Kidney epithelial cell (primary cell): ENCODE data around the gene HS3ST1. TPM values are rescaled to one million over a fixed set of nuclear protein-coding genes. Genes with fewer than 3 reads are reported as not detected.

Experiments used
- DNase-seq: peaks from one replicate; pipeline ENCODE4 v3.0.0-alpha.2; 2010; ENCODE audit warnings: low read depth
- H3K27me3 ChIP-seq: 2 replicates; pipeline ENCODE4 v1.6.0; 2011; ENCODE audit warnings: low read length; ENCODE audit not compliant: control insufficient read depth, insufficient read depth
- H3K36me3 ChIP-seq: 2 replicates; pipeline ENCODE4 v1.5.1; 2011; ENCODE audit warnings: low read length; ENCODE audit not compliant: control insufficient read depth, insufficient read depth
- H3K4me3 ChIP-seq: 2 replicates; pipeline ENCODE4 v1.5.1; 2011; ENCODE audit warnings: low read depth, mild to moderate bottlenecking, control low read depth, low read length
- total RNA-seq: library from RNA; depleted of rRNA; stranded (reverse); fragments of >200 nt; gene quantifications from 2 replicates; pipeline ENCODE4 v1.2.3, GENCODE V29; 2015
- TF ChIP-seq, protein P1 (sequence below): IDR thresholded peaks from 2 replicates; pipeline ENCODE4 v1.5.1; 2011; ENCODE audit warnings: mild to moderate bottlenecking, moderate library complexity, low read length, control low read depth, inconsistent platforms; ENCODE audit not compliant: insufficient read depth, poor library complexity, severe bottlenecking

Gene HS3ST1
- total RNA-seq, 1 donor from 2014 or later, result 2.4 TPM

DNA sequence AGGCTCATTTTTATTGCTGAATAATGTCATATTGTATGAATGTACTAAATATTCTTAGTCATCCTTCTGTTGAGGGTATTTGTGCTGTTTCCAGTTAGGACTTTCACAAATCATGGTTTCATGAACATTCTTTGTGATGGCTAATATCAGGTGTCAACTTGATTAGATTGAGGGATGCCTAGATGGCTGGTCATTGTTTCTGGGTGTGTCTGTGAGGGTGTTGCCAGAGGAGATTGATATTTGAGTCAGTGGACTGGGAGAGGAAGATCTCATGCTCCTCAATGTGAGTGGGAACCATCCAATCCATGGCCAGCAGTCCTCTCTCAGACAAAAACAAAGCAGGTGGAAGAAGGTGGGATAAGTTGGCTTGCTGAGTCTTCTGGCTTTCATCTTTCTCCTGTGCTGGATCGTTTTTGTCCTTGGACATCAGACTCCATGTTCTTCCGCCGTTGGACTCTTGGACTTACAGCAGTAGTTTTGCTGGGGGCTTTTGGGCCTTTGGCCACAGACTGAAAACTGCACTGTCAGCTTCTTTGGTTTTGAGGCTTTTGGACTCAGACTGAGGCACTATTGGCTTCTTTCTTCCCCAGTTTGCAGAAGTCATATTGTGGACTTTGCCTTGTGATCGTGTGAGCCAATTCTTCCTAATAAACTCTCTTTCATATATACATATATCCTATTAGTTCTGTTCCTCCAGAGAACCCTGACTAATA is 11.9 kb upstream of the HS3ST1 start:
- no peaks in the 10 kb centered on the region for H3K27me3 ChIP-seq
- TF ChIP-seq, protein P1, sequence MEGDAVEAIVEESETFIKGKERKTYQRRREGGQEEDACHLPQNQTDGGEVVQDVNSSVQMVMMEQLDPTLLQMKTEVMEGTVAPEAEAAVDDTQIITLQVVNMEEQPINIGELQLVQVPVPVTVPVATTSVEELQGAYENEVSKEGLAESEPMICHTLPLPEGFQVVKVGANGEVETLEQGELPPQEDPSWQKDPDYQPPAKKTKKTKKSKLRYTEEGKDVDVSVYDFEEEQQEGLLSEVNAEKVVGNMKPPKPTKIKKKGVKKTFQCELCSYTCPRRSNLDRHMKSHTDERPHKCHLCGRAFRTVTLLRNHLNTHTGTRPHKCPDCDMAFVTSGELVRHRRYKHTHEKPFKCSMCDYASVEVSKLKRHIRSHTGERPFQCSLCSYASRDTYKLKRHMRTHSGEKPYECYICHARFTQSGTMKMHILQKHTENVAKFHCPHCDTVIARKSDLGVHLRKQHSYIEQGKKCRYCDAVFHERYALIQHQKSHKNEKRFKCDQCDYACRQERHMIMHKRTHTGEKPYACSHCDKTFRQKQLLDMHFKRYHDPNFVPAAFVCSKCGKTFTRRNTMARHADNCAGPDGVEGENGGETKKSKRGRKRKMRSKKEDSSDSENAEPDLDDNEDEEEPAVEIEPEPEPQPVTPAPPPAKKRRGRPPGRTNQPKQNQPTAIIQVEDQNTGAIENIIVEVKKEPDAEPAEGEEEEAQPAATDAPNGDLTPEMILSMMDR, result no peak
- no peak for DNase-seq
- H3K4me3 ChIP-seq, result no peak overlapping the region
- no peaks in the 10 kb centered on the region for H3K36me3 ChIP-seq

DNA sequence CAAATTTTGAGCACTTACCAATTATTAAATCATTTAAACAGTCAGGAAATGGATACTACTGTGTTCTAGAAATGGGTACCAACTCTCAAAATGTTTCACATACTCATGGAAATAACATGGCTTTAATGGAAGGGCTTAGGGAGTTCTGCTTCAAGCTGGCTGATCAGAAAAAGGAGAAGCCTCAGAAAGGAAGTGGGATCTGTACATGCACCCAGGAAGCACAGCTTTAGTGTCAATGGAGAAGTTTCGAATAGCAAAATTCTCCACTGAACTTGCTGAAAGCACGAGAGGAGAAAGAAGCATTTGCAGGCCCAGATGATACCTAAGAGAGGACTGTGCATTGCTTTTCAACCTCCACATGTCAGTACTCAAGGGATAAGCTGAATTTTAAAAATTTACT is 11.1 kb upstream of the HS3ST1 start:
- H3K27me3 ChIP-seq, result no peaks in the 10 kb centered on the region
- TF ChIP-seq, protein P1, result no peak
- no peaks in the 10 kb centered on the region for H3K36me3 ChIP-seq
- H3K4me3 ChIP-seq, result no peak overlapping the region
- DNase-seq, result no peak

DNA sequence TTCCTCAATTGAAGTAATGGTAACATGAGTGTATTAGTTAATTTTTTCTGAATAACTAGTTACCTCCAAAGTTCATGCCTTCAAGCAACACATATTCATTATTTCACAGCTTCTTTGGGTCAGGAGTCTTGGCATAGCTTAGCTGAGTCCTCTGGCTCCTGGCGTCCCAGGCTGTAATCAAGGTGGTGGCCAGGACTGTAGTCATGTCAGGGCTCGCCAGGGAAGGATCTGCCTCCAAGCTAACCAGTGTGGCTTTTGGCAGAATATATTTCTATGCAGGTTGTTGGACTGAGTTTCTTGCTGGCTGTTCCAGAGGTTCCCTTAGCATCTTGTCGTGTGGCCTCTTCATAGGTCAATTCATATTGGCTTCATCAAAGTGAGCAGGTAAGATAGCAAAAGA is 10.0 kb upstream of the HS3ST1 start:
- TF ChIP-seq, protein P1, result no peak
- H3K36me3 ChIP-seq, result no peaks in the 10 kb centered on the region
- no peak overlapping the region for H3K4me3 ChIP-seq
- no peaks in the 10 kb centered on the region for H3K27me3 ChIP-seq
- no peak for DNase-seq

DNA sequence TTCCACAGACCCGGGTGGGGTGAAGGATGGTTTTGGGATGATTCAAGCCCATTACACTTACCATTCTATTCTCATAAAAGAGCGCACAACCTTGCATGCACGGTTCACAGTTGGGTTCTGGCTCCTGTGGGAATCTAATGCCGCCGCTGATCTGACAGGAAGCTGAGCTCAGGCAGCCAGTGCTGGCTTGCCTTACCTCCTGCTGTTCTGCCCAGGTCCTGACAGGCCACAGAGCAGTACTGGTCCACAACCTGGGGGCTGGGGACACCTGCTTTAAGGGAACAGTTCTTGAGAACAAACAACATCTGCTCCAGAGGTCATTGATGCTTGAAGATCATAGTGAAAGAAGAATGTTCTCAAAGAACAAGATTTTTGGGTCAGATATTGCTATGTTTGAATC is 8.0 kb upstream of the HS3ST1 start:
- DNase-seq, result no peak
- no peak overlapping the region for H3K4me3 ChIP-seq
- TF ChIP-seq, protein P1, result no peak
- no peaks in the 10 kb centered on the region for H3K36me3 ChIP-seq
- no peaks in the 10 kb centered on the region for H3K27me3 ChIP-seq

DNA sequence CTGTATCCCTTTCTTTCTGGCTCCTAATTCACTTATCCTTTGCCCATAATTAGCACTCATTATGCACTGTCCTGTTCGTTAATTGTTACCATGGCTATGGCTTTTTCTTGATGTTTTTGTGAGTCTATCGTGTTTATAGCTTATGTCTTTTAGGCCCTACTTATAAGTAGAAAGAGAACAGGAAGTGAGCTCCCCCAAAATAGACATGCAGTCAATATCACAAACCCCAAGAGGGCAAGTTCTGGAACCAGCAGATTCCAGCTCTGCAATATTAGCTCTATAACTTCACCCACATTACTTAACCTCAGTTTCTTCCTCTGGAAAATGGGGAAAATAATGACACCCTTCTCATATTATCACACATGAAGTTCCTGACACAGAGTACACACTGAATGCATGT is 7.4 kb upstream of the HS3ST1 start:
- TF ChIP-seq, protein P1, result no peak
- H3K36me3 ChIP-seq, result no peaks in the 10 kb centered on the region
- H3K4me3 ChIP-seq, result no peak overlapping the region
- no peaks in the 10 kb centered on the region for H3K27me3 ChIP-seq
- no peak for DNase-seq

DNA sequence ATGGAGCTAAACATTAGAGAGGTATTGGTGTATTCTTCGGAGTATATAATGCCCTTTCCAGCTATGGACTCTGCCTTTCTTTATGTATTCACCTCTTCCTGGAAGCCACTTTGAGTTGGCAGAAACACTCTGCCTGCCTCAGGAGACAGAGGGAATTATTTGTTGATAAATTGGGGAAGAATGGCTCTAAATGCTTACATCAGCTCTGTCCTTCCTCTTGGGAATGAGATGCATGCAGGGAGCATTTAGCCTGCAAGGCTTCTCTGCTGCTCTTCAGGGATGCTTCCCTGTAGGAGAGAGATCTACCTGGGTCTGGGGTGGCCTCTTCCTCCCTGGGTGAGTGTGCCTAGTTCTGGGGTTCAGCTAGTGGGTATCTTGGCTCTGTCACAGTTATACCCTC is 6.9 kb upstream of the HS3ST1 start:
- Histone ChIP-seq H3K4me3 (no peak overlapping the region), H3K36me3 (no peaks in the 10 kb centered on the region), H3K27me3 (no peaks in the 10 kb centered on the region)
- TF ChIP-seq, protein P1, result no peak
- no peak for DNase-seq
